ENCODE results near the gene KDM5C. TPM values are rescaled to one million over a fixed set of nuclear protein-coding genes. Genes with fewer than 3 reads are reported as not detected.

The KDM5C gene
- polyA plus RNA-seq, 3 donors from 2014 or later, result 8.1 to 42.8 (median 21.1) TPM

GRCh38 chrX:53239474-53239873 is 14.5 kb upstream of the KDM5C start:
- Mint-ChIP-seq H3K27ac (no peak overlapping the region), H3K4me3 (no peak overlapping the region), H3K27me3 (ENCODE audit: low read depth in 3 of 3) (peaks cover 0 to 4% (median 4%) of the 10 kb centered on the region in 3 donors), H3K9me3 (no peaks in the 10 kb centered on the region), H3K36me3 (no peaks in the 10 kb centered on the region), H3K4me1 (peaks cover 7 to 8% of the 10 kb centered on the region in 2 donors)
- no peak for DNase-seq

GRCh38 chrX:53237056-53237455 is 12.0 kb upstream of the KDM5C start:
- Mint-ChIP-seq H3K27me3 (ENCODE audit: low read depth in 3 of 3) (peaks cover 0 to 3% (median 1%) of the 10 kb centered on the region in 3 donors), H3K9me3 (no peaks in the 10 kb centered on the region), H3K27ac (no peak overlapping the region), H3K4me1 (peaks cover 6 to 8% of the 10 kb centered on the region in 2 donors), H3K4me3 (no peak overlapping the region), H3K36me3 (no peaks in the 10 kb centered on the region)
- no peak for DNase-seq

- Mint-ChIP-seq H3K27ac (no peak overlapping the region), H3K4me1 (no peaks in the 10 kb centered on the region), H3K36me3 (no peaks in the 10 kb centered on the region), H3K9me3 (no peaks in the 10 kb centered on the region), H3K4me3 (no peak overlapping the region), H3K27me3 (ENCODE audit: low read depth in 3 of 3) (peaks cover 0 to 3% (median 1%) of the 10 kb centered on the region in 3 donors)
- no peak for DNase-seq
These were observed 11.1 kb upstream of the KDM5C start for GRCh38 chrX:53236025-53236679.

GRCh38 chrX:53235566-53235965 is 10.6 kb upstream of the KDM5C start:
- no peaks in the 10 kb centered on the region for H3K9me3 Mint-ChIP-seq
- H3K27ac Mint-ChIP-seq, result no peak overlapping the region
- no peak overlapping the region for H3K4me3 Mint-ChIP-seq
- H3K4me1 Mint-ChIP-seq, result no peaks in the 10 kb centered on the region
- H3K36me3 Mint-ChIP-seq, result no peaks in the 10 kb centered on the region
- no peak for DNase-seq
- H3K27me3 Mint-ChIP-seq (ENCODE audit: low read depth in 3 of 3), result peaks cover 1 to 4% (median 3%) of the 10 kb centered on the region in 3 donors

- H3K9me3 Mint-ChIP-seq, result no peaks in the 10 kb centered on the region
- no peak for DNase-seq
- H3K27ac Mint-ChIP-seq, result no peak overlapping the region
- H3K4me1 Mint-ChIP-seq, result no peaks in the 10 kb centered on the region
- H3K27me3 Mint-ChIP-seq (ENCODE audit: low read depth in 3 of 3), result peaks cover 1 to 6% (median 3%) of the 10 kb centered on the region in 3 donors
- H3K4me3 Mint-ChIP-seq, result no peak overlapping the region
- H3K36me3 Mint-ChIP-seq, result no peaks in the 10 kb centered on the region
These were observed 9.5 kb upstream of the KDM5C start for GRCh38 chrX:53234484-53234883.

GRCh38 chrX:53233536-53233935 is 8.5 kb upstream of the KDM5C start:
- no peak overlapping the region for H3K27ac Mint-ChIP-seq
- no peaks in the 10 kb centered on the region for H3K9me3 Mint-ChIP-seq
- H3K27me3 Mint-ChIP-seq (ENCODE audit: low read depth in 3 of 3), result peaks cover 1 to 7% (median 3%) of the 10 kb centered on the region in 3 donors
- H3K4me1 Mint-ChIP-seq, result no peaks in the 10 kb centered on the region
- no peaks in the 10 kb centered on the region for H3K36me3 Mint-ChIP-seq
- DNase-seq, result no peak
- H3K4me3 Mint-ChIP-seq, result no peak overlapping the region

GRCh38 chrX:53230116-53230515 is 5.1 kb upstream of the KDM5C start:
- no peak overlapping the region for H3K4me3 Mint-ChIP-seq
- H3K4me1 Mint-ChIP-seq, result peaks cover 10 to 12% of the 10 kb centered on the region in 2 donors
- peaks cover 3 to 14% (median 8%) of the 10 kb centered on the region in 3 donors for H3K27me3 Mint-ChIP-seq (ENCODE audit: low read depth in 3 of 3)
- peaks cover 0 to under 1% (median 0%) of the 10 kb centered on the region in 3 donors for H3K36me3 Mint-ChIP-seq
- H3K9me3 Mint-ChIP-seq, result no peaks in the 10 kb centered on the region
- no peak for DNase-seq
- no peak overlapping the region for H3K27ac Mint-ChIP-seq

- Mint-ChIP-seq H3K27ac (peak overlapping the region in 1 of 6 donors; percentile 27), H3K4me3 (peak overlapping the region in 1 of 5 donors; percentile 14), H3K9me3 (no peaks in the 10 kb centered on the region), H3K36me3 (peaks cover 0 to 8% (median 0%) of the 10 kb centered on the region in 3 donors), H3K4me1 (peaks cover 35 to 40% of the 10 kb centered on the region in 2 donors), H3K27me3 (ENCODE audit: low read depth in 3 of 3) (peaks cover 11 to 26% (median 12%) of the 10 kb centered on the region in 3 donors)
- DNase-seq, result no peak
These were observed 2.3 kb upstream of the KDM5C start for GRCh38 chrX:53227224-53227765.

GRCh38 chrX:53223955-53224859 is 800 bp downstream of the KDM5C start:
- Mint-ChIP-seq H3K4me1 (peaks cover 56 to 67% of the 10 kb centered on the region in 2 donors), H3K27me3 (ENCODE audit: low read depth in 3 of 3) (peaks cover 11 to 19% (median 12%) of the 10 kb centered on the region in 3 donors), H3K4me3 (peak overlapping the region; percentile 96 to 99 (median 98)), H3K36me3 (peaks cover 0 to 8% (median 4%) of the 10 kb centered on the region in 3 donors), H3K9me3 (no peaks in the 10 kb centered on the region), H3K27ac (peak overlapping the region; percentile 98 to 100 (median 99))
- peak; percentile 18 to 26 (median 23) for DNase-seq

GRCh38 chrX:53223068-53223693 is 1.8 kb downstream of the KDM5C start:
- no peak for DNase-seq
- Mint-ChIP-seq H3K4me1 (peaks cover 56 to 68% of the 10 kb centered on the region in 2 donors), H3K4me3 (peak overlapping the region; percentile 96 to 99 (median 98)), H3K36me3 (peaks cover 0 to 11% (median 4%) of the 10 kb centered on the region in 3 donors), H3K27ac (peak overlapping the region; percentile 69 to 100 (median 99)), H3K27me3 (ENCODE audit: low read depth in 3 of 3) (peaks cover 11 to 19% (median 12%) of the 10 kb centered on the region in 3 donors), H3K9me3 (no peaks in the 10 kb centered on the region)

- no peaks in the 10 kb centered on the region for H3K4me1 Mint-ChIP-seq
- H3K9me3 Mint-ChIP-seq, result no peaks in the 10 kb centered on the region
- no peak for DNase-seq
- H3K36me3 Mint-ChIP-seq, result peaks cover 5 to 70% (median 41%) of the 10 kb centered on the region in 3 donors
- peaks cover 0 to 9% (median 1%) of the 10 kb centered on the region in 3 donors for H3K27me3 Mint-ChIP-seq (ENCODE audit: low read depth in 3 of 3)
- H3K27ac Mint-ChIP-seq, result no peak overlapping the region
- H3K4me3 Mint-ChIP-seq, result no peak overlapping the region
These were observed 13.5 kb downstream of the KDM5C start for GRCh38 chrX:53211391-53211978.

GRCh38 chrX:53196678-53197077 is 28.3 kb downstream of the KDM5C start:
- Mint-ChIP-seq H3K9me3 (no peaks in the 10 kb centered on the region), H3K27me3 (ENCODE audit: low read depth in 3 of 3) (peaks cover 0 to 4% (median 4%) of the 10 kb centered on the region in 3 donors), H3K27ac (peak overlapping the region in 1 of 6 donors; percentile 2), H3K4me1 (no peaks in the 10 kb centered on the region), H3K36me3 (peaks cover 6 to 55% (median 33%) of the 10 kb centered on the region in 3 donors), H3K4me3 (no peak overlapping the region)
- DNase-seq, result no peak

GRCh38 chrX:53195401-53195800 is 29.6 kb downstream of the KDM5C start:
- DNase-seq, result no peak
- Mint-ChIP-seq H3K4me3 (no peak overlapping the region), H3K27ac (peak overlapping the region in 1 of 6 donors; percentile 36), H3K36me3 (peaks cover 6 to 52% (median 31%) of the 10 kb centered on the region in 3 donors), H3K9me3 (no peaks in the 10 kb centered on the region), H3K4me1 (peaks cover 0 to 1% of the 10 kb centered on the region in 2 donors), H3K27me3 (ENCODE audit: low read depth in 3 of 3) (peaks cover 0 to 4% (median 4%) of the 10 kb centered on the region in 3 donors)

Data from immature natural killer cell (primary cell).